Upper lobe of right lung (tissue), 1 donor: ENCODE results near the gene RNU5D-1. TPM values are rescaled to one million over a fixed set of nuclear protein-coding genes. Genes with fewer than 3 reads are reported as not detected.

ENCODE experiments used
- ATAC-seq: fragments of 200-7000 bp; cut with Tn5 transposase; one replicate; pipeline ENCODE4 v1.9.1; 2020; ENCODE audit warnings: mild to moderate bottlenecking, moderate library complexity
- DNase-seq: peaks from one replicate; pipeline ENCODE4 v3.0.0-alpha.2; 2020
- H3K27ac ChIP-seq: fragments of 200-600 bp; one replicate; pipeline ENCODE4 v1.8.0; 2022
- H3K27me3 ChIP-seq: fragments of 200-600 bp; one replicate; pipeline ENCODE4 v1.8.0; 2022; ENCODE audit warnings: mild to moderate bottlenecking
- H3K36me3 ChIP-seq: fragments of 200-600 bp; one replicate; pipeline ENCODE4 v1.8.0; 2022
- H3K4me1 ChIP-seq: fragments of 200-600 bp; one replicate; pipeline ENCODE4 v1.8.0; 2022
- H3K4me3 ChIP-seq: fragments of 200-600 bp; one replicate; pipeline ENCODE4 v1.8.0; 2022; ENCODE audit warnings: mild to moderate bottlenecking
- H3K9me3 ChIP-seq: fragments of 200-600 bp; one replicate; pipeline ENCODE4 v1.8.0; 2022
- intact Hi-C: fragments of 100-400 bp; cut with DNase I; formaldehyde crosslinking; loops from one replicate; pipeline ENCODE4 v1.11.0; 2022
- total RNA-seq: library from RNA; stranded (reverse); fragmentation: NEBNext Ultra II Directional; extraction: Animal tissue kit (Norgen Biotek cat#: 25700); gene quantifications from one replicate; pipeline ENCODE4 v1.2.1, GENCODE V29; 2021
- TF ChIP-seq, protein P1 (sequence below): fragments of 200-600 bp; IDR thresholded peaks from one replicate; pipeline ENCODE4 v1.8.0; 2022; ENCODE audit warnings: antibody characterized with exemption
- donor health status: DM: no; HTN: yes; CAD: no; lungs with severe emphysema.

Gene RNU5D-1
- total RNA-seq, 1 donor from 2014 or later: not detected

GRCh38 chr1:44713321-44713781 lies 17.6 kb downstream of the RNU5D-1 start:
- Histone ChIP-seq H3K27me3 (no peaks in the 10 kb centered on the region), H3K4me3 (no peak overlapping the region), H3K4me1 (peaks cover 9% of the 10 kb centered on the region), H3K27ac (no peak overlapping the region), H3K36me3 (no peaks in the 10 kb centered on the region), H3K9me3 (no peaks in the 10 kb centered on the region)
- TF ChIP-seq, protein P1, sequence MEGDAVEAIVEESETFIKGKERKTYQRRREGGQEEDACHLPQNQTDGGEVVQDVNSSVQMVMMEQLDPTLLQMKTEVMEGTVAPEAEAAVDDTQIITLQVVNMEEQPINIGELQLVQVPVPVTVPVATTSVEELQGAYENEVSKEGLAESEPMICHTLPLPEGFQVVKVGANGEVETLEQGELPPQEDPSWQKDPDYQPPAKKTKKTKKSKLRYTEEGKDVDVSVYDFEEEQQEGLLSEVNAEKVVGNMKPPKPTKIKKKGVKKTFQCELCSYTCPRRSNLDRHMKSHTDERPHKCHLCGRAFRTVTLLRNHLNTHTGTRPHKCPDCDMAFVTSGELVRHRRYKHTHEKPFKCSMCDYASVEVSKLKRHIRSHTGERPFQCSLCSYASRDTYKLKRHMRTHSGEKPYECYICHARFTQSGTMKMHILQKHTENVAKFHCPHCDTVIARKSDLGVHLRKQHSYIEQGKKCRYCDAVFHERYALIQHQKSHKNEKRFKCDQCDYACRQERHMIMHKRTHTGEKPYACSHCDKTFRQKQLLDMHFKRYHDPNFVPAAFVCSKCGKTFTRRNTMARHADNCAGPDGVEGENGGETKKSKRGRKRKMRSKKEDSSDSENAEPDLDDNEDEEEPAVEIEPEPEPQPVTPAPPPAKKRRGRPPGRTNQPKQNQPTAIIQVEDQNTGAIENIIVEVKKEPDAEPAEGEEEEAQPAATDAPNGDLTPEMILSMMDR: no peak
- no peak for DNase-seq
- intact Hi-C loops: no loop called here
- no peak for ATAC-seq

DNA sequence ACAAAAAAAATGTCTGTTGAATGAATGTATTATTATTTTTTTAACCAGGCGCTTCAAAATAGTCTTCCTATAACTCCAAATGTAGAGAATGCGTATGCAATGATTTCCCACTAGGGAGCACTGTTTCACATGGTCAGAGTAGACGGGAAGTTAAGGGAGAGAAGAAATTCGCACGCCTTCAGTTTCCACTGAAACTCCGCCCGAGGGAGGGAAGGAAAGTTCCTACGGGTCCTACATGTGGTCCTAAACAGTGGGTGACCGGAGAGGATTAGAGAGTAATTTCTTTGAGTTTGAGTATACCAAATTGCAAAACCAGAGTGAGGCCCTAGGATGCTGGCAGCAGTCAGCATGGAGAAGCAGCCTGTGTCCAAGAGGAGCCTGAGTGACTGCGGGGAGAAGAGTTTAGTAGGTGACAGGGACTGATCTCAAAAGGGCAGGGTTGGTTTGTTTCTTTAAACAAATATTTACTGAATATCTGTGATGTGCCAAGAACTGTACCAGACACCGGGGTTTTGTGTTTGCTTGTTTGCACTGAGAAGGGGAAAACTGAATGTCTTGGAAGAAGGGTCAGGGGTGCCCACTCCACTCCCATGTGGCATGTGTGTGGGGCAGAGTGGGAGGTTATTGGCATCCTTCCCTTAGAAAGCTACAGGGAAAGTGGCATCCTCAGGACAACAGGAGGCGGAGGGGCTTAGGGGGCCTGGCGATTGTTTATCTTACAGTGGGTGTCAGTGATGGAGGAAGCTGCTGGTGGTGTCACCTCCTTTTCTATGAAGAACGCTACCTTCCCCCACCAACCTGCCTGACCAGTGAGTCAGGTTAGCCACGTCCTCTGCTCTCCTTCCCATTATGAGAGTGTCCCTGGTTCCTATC lies 22.8 kb downstream of the RNU5D-1 start:
- ATAC-seq: peak; percentile 93
- DNase-seq: no peak
- TF ChIP-seq, protein P1: peak; percentile 74
- Histone ChIP-seq H3K4me1 (no peaks in the 10 kb centered on the region), H3K4me3 (peak overlapping the region; percentile 11), H3K27ac (no peak overlapping the region), H3K36me3 (no peaks in the 10 kb centered on the region), H3K27me3 (no peaks in the 10 kb centered on the region), H3K9me3 (no peaks in the 10 kb centered on the region)
- intact Hi-C loops: no loop called here

DNA sequence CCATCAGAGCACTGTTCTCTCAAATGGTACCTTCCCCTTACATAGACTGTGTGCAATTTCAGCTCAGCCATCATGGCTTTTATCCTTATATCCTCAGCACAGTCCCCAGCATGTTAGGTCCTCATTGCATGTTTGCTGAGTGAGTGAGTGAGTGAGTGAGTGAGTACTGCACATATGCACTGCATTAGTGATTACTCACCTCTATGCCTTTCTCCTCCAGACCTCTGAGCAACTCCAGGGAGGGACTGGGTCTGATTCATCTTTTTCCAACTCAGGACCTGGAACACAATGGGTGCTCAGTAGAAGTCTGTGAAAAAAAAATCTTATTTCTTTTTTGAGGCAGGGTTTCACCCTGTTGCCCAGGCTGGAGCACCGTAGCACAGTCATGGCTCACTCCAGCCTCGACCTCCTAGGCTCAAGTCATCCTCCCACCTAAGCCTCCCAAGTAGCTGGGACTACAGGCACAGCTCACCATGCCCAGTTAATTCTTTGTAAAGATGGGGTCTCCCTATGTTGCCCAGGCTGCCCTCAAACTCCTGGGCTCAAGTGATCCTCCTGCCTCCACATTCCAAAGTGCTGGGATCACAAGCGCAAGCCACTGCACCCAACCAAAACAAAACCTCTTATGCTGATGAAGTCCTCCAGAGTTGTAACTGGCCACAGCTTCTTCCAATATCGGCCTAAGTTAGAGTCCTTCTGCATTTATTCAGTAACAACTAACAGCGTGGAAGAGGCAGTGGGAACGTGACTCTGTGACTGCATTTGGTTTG lies 23.7 kb downstream of the RNU5D-1 start:
- Histone ChIP-seq H3K36me3 (no peaks in the 10 kb centered on the region), H3K9me3 (no peaks in the 10 kb centered on the region), H3K27ac (no peak overlapping the region), H3K27me3 (no peaks in the 10 kb centered on the region), H3K4me3 (no peak overlapping the region), H3K4me1 (no peaks in the 10 kb centered on the region)
- intact Hi-C loops: no loop called here
- no peak for ATAC-seq
- no peak for DNase-seq
- TF ChIP-seq, protein P1: no peak

- DNase-seq (no peak), ATAC-seq (no peak)
- TF ChIP-seq, protein P1: no peak
- H3K9me3 ChIP-seq: no peaks in the 10 kb centered on the region
- no peak overlapping the region for H3K4me3 ChIP-seq
- H3K36me3 ChIP-seq: no peaks in the 10 kb centered on the region
- H3K27me3 ChIP-seq: no peaks in the 10 kb centered on the region
- no peaks in the 10 kb centered on the region for H3K4me1 ChIP-seq
- intact Hi-C loops: no loop called here
- no peak overlapping the region for H3K27ac ChIP-seq
Observed at GRCh38 chr1:44705938-44706337, 25.0 kb downstream of the RNU5D-1 start.

DNA sequence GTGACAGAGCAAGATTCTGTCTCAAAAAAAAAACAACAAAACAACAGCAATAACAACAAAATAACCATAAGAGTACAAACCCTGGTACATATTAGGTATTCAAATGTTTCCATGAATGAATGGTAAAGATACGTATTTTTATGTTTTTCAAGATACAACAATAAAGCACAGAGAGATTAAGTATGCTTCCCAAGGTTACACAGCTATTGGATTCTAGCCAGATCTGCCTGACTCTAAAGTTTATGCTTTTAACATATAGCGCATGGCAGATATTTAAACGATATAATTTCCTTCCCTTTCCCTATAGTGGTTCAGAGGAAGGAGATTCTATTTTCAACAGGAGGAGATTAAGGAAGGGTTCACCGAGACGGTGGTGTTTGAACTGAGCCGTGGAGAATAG lies 25.5 kb downstream of the RNU5D-1 start:
- Histone ChIP-seq H3K4me1 (no peaks in the 10 kb centered on the region), H3K27ac (no peak overlapping the region), H3K27me3 (no peaks in the 10 kb centered on the region), H3K4me3 (no peak overlapping the region), H3K9me3 (no peaks in the 10 kb centered on the region), H3K36me3 (no peaks in the 10 kb centered on the region)
- intact Hi-C loops: no loop called here
- TF ChIP-seq, protein P1: no peak
- no peak for DNase-seq
- no peak for ATAC-seq
